ENCODE data around the gene UBAP1L.
"Not testable (repeated sequence)": the region's sequence is repeated elsewhere in the genome, so short reads cannot be mapped to it uniquely, and the experiment has no call there.

The UBAP1L gene

DNA sequence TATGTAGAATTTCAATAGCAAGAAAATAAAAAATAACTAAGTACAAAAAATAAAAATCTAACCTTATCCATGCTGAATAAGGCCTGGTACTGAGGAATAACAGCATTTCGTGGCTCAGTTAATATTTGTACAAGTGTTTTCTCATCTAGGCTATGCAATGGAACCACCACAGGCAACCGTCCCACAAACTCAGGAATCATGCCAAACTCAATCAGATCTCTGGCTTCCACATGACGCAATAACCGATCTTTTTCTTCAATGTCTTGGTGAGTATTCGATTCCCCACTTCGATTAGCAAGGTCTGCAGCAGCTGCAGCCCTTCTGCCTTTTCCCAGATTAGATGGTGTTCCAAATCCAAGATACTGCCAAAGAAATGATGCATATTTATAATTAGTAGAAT, 39.7 kb upstream of the UBAP1L start:
- Histone ChIP-seq H3K27me3 (ENCODE audit: control insufficient read depth in 1 of 2, insufficient read depth in 1 of 2, low read length in 2 of 2) (no peaks in the 10 kb centered on the region), H2AK5ac (ENCODE audit: low read length, severe bottlenecking) (no peak overlapping the region), H3K79me1 (replicated peaks; ENCODE audit: low read length, poor library complexity, severe bottlenecking) (peaks cover 2% of the 10 kb centered on the region), H4K91ac (ENCODE audit: low read length) (no peak overlapping the region), H3K27ac (ENCODE audit: low read length, poor library complexity, severe bottlenecking) (no peak overlapping the region), H3K4me3 (ENCODE audit: insufficient read depth in 1 of 2, low read depth in 1 of 2, low read length in 2 of 2) (no peak overlapping the region), H3K4ac (ENCODE audit: low read depth in 1 of 2, low read length in 2 of 2) (no peak overlapping the region), H2BK120ac (ENCODE audit: low read depth, low read length) (no peak overlapping the region), H3K36me3 (ENCODE audit: control insufficient read depth in 1 of 2, insufficient read depth in 2 of 2, low read depth in 1 of 2, low read length in 2 of 2) (peaks cover 15 to 91% of the 10 kb centered on the region in 2 experiments), H3K4me1 (ENCODE audit: control insufficient read depth, insufficient read depth, low read depth, low read length) (no peaks in the 10 kb centered on the region), H3K9ac (ENCODE audit: low read length) (no peak overlapping the region), H3K4me2 (ENCODE audit: low read length, poor library complexity, severe bottlenecking) (no peak overlapping the region), H2BK12ac (ENCODE audit: low read length in 2 of 2) (no peak overlapping the region), H2BK15ac (ENCODE audit: low read depth, poor library complexity, severe bottlenecking) (no peak overlapping the region), H3K18ac (ENCODE audit: low read depth in 1 of 2, low read length in 2 of 2) (no peak overlapping the region), H2AFZ (ENCODE audit: low read depth, low read length) (no peak overlapping the region), H4K8ac (ENCODE audit: low read length) (no peak overlapping the region), H3K9me3 (ENCODE audit: control insufficient read depth, low read length) (no peaks in the 10 kb centered on the region), H3K23ac (ENCODE audit: low read length in 2 of 2) (no peak overlapping the region), H3K14ac (ENCODE audit: low read length in 2 of 2) (no peak overlapping the region), H2BK5ac (ENCODE audit: low read depth, low read length, poor library complexity, severe bottlenecking) (no peak overlapping the region)
- no peak for DNase-seq
- over 99% methylated on average over 6 of the region's 6 CpGs for WGBS

DNA sequence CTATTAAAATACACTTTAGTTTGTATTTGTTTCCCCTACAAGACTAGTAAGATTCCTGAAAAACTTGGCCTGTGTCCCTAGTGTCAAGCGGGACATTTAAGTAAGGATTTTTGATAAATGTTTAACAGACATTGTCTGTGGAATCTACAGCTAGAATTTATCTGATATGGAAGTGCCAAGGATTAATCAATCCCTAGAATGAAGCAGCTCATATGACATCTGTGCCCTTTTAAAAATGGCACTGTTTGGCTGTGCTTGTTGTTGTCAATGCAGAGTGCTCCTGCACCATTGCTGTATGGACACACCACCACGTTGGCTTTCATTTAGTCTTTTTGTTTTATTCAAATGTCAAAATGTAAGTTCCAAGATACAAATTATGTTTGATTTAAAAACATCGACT, 32.9 kb upstream of the UBAP1L start:
- no peak overlapping the region for H2AFZ ChIP-seq (ENCODE audit: low read depth, low read length)
- H3K4me1 ChIP-seq (ENCODE audit: control insufficient read depth, insufficient read depth, low read depth, low read length): no peaks in the 10 kb centered on the region
- H4K91ac ChIP-seq (ENCODE audit: low read length): no peak overlapping the region

GRCh38 chr15:65146438-65146837, 31.4 kb upstream of the UBAP1L start:
- Histone ChIP-seq H3K4me2 (ENCODE audit: low read length, poor library complexity, severe bottlenecking) (no peak overlapping the region), H3K27me3 (ENCODE audit: control insufficient read depth in 1 of 2, insufficient read depth in 1 of 2, low read length in 2 of 2) (no peaks in the 10 kb centered on the region), H3K9ac (ENCODE audit: low read length) (no peak overlapping the region), H3K4me3 (ENCODE audit: insufficient read depth in 1 of 2, low read depth in 1 of 2, low read length in 2 of 2) (no peak overlapping the region), H2BK5ac (ENCODE audit: low read depth, low read length, poor library complexity, severe bottlenecking) (no peak overlapping the region), H2BK15ac (ENCODE audit: low read depth, poor library complexity, severe bottlenecking) (no peak overlapping the region), H3K9me3 (ENCODE audit: control insufficient read depth, low read length) (no peaks in the 10 kb centered on the region), H3K23ac (ENCODE audit: low read length in 2 of 2) (no peak overlapping the region), H4K91ac (ENCODE audit: low read length) (no peak overlapping the region), H4K8ac (ENCODE audit: low read length) (no peak overlapping the region), H3K14ac (ENCODE audit: low read length in 2 of 2) (no peak overlapping the region), H3K18ac (ENCODE audit: low read depth in 1 of 2, low read length in 2 of 2) (no peak overlapping the region), H2BK120ac (ENCODE audit: low read depth, low read length) (no peak overlapping the region), H2AK5ac (ENCODE audit: low read length, severe bottlenecking) (no peak overlapping the region), H3K79me1 (replicated peaks; ENCODE audit: low read length, poor library complexity, severe bottlenecking) (no peaks in the 10 kb centered on the region), H3K36me3 (ENCODE audit: control insufficient read depth in 1 of 2, insufficient read depth in 2 of 2, low read depth in 1 of 2, low read length in 2 of 2) (peaks cover 15 to 50% of the 10 kb centered on the region in 2 experiments), H2AFZ (ENCODE audit: low read depth, low read length) (no peak overlapping the region), H3K4me1 (ENCODE audit: control insufficient read depth, insufficient read depth, low read depth, low read length) (no peaks in the 10 kb centered on the region), H3K4ac (ENCODE audit: low read depth in 1 of 2, low read length in 2 of 2) (no peak overlapping the region), H3K27ac (ENCODE audit: low read length, poor library complexity, severe bottlenecking) (no peak overlapping the region), H2BK12ac (ENCODE audit: low read length in 2 of 2) (no peak overlapping the region)
- no peak for DNase-seq
- 97% methylated on average over 4 of the region's 4 CpGs for WGBS

More for the DNA sequence above, 32.9 kb upstream of the UBAP1L start:
- Histone ChIP-seq H4K8ac (ENCODE audit: low read length) (no peak overlapping the region), H3K9me3 (ENCODE audit: control insufficient read depth, low read length) (no peaks in the 10 kb centered on the region), H3K4me2 (ENCODE audit: low read length, poor library complexity, severe bottlenecking) (no peak overlapping the region), H2AK5ac (ENCODE audit: low read length, severe bottlenecking) (no peak overlapping the region), H2BK5ac (ENCODE audit: low read depth, low read length, poor library complexity, severe bottlenecking) (no peak overlapping the region), H2BK12ac (ENCODE audit: low read length in 2 of 2) (no peak overlapping the region), H3K4me3 (ENCODE audit: insufficient read depth in 1 of 2, low read depth in 1 of 2, low read length in 2 of 2) (no peak overlapping the region), H3K27ac (ENCODE audit: low read length, poor library complexity, severe bottlenecking) (no peak overlapping the region), H3K9ac (ENCODE audit: low read length) (no peak overlapping the region), H3K4ac (ENCODE audit: low read depth in 1 of 2, low read length in 2 of 2) (no peak overlapping the region), H3K27me3 (ENCODE audit: control insufficient read depth in 1 of 2, insufficient read depth in 1 of 2, low read length in 2 of 2) (no peaks in the 10 kb centered on the region), H2BK15ac (ENCODE audit: low read depth, poor library complexity, severe bottlenecking) (no peak overlapping the region), H3K18ac (ENCODE audit: low read depth in 1 of 2, low read length in 2 of 2) (no peak overlapping the region), H3K14ac (ENCODE audit: low read length in 2 of 2) (no peak overlapping the region), H3K79me1 (replicated peaks; ENCODE audit: low read length, poor library complexity, severe bottlenecking) (no peaks in the 10 kb centered on the region), H3K36me3 (ENCODE audit: control insufficient read depth in 1 of 2, insufficient read depth in 2 of 2, low read depth in 1 of 2, low read length in 2 of 2) (peaks cover 15 to 63% of the 10 kb centered on the region in 2 experiments), H2BK120ac (ENCODE audit: low read depth, low read length) (no peak overlapping the region), H3K23ac (ENCODE audit: low read length in 2 of 2) (no peak overlapping the region)
- no peak for DNase-seq
- WGBS: 100% methylated on average over 2 of the region's 3 CpGs

GRCh38 chr15:65138631-65139030, 23.6 kb upstream of the UBAP1L start:
- not testable (repeated sequence) for H3K23ac ChIP-seq (ENCODE audit: low read length in 2 of 2); H4K91ac ChIP-seq (ENCODE audit: low read length); H3K14ac ChIP-seq (ENCODE audit: low read length in 2 of 2); DNase-seq; H3K4me1 ChIP-seq (ENCODE audit: control insufficient read depth, insufficient read depth, low read depth, low read length); H4K8ac ChIP-seq (ENCODE audit: low read length); H2BK15ac ChIP-seq (ENCODE audit: low read depth, poor library complexity, severe bottlenecking); H3K79me1 ChIP-seq (replicated peaks; ENCODE audit: low read length, poor library complexity, severe bottlenecking); H3K4me2 ChIP-seq (ENCODE audit: low read length, poor library complexity, severe bottlenecking); H3K4ac ChIP-seq (ENCODE audit: low read depth in 1 of 2, low read length in 2 of 2); H2BK12ac ChIP-seq (ENCODE audit: low read length in 2 of 2); H3K27ac ChIP-seq (ENCODE audit: low read length, poor library complexity, severe bottlenecking); H3K36me3 ChIP-seq (ENCODE audit: control insufficient read depth in 1 of 2, insufficient read depth in 2 of 2, low read depth in 1 of 2, low read length in 2 of 2); H3K9me3 ChIP-seq (ENCODE audit: control insufficient read depth, low read length); H3K18ac ChIP-seq (ENCODE audit: low read depth in 1 of 2, low read length in 2 of 2); H3K4me3 ChIP-seq (ENCODE audit: insufficient read depth in 1 of 2, low read depth in 1 of 2, low read length in 2 of 2); H3K9ac ChIP-seq (ENCODE audit: low read length); H2BK5ac ChIP-seq (ENCODE audit: low read depth, low read length, poor library complexity, severe bottlenecking); H3K27me3 ChIP-seq (ENCODE audit: control insufficient read depth in 1 of 2, insufficient read depth in 1 of 2, low read length in 2 of 2); H2BK120ac ChIP-seq (ENCODE audit: low read depth, low read length); H2AK5ac ChIP-seq (ENCODE audit: low read length, severe bottlenecking); H2AFZ ChIP-seq (ENCODE audit: low read depth, low read length)
- 94% methylated on average over 6 of the region's 6 CpGs for WGBS
